Gastrocnemius medialis (tissue), 4 donors: ENCODE measurements around the gene GALNT9. TPM values are rescaled to one million over a fixed set of nuclear protein-coding genes. Genes with fewer than 3 reads are reported as not detected.

Experiments
- ATAC-seq, 2 donors: fragments of 150-250 bp; one replicate each; pipeline ENCODE4 v1.9.1; 2016
- DNase-seq, 2 donors: peaks; one replicate each; pipeline ENCODE4 v3.0.0-alpha.2; 2019
- H3K27ac ChIP-seq, 4 donors: fragments of 200-600 bp; sonication (generic); 1 replicate in 1 of 4; 2 replicates in 3 of 4; pipeline ENCODE4 v1.5.1; 2016 to 2018; ENCODE audit warnings: mild to moderate bottlenecking in 2 of 4, moderate library complexity in 1 of 4
- H3K27me3 ChIP-seq, 3 donors: fragments of 200-600 bp; sonication (generic) in 2 of 3; 1 replicate in 1 of 3; 2 replicates in 2 of 3; pipeline versions ENCODE4 v1.5.1 to v1.6.0; 2016 to 2019; ENCODE audit warnings: mild to moderate bottlenecking in 1 of 3, moderate library complexity in 1 of 3
- H3K36me3 ChIP-seq, 2 donors: fragments of 200-600 bp; sonication (generic) in 1 of 2; one replicate each; pipeline ENCODE4 v1.5.1; 2017 to 2018
- H3K4me1 ChIP-seq, 2 donors: fragments of 200-600 bp; sonication (generic) in 1 of 2; one replicate each; pipeline ENCODE4 v1.5.1; 2016 to 2017; ENCODE audit warnings: mild to moderate bottlenecking in 2 of 2
- H3K4me3 ChIP-seq, 4 donors: fragments of 200-600 bp; sonication (generic) in 3 of 4; 1 replicate in 1 of 4; 2 replicates in 3 of 4; pipeline ENCODE4 v1.5.1; 2016 to 2019; ENCODE audit warnings: mild to moderate bottlenecking in 2 of 4
- H3K9me3 ChIP-seq, 3 donors: fragments of 200-600 bp; sonication (generic) in 2 of 3; 1 replicate in 1 of 3; 2 replicates in 2 of 3; pipeline ENCODE4 v1.5.1; 2016 to 2019
- POLR2A ChIP-seq, 2 donors: fragments of 450-650 bp; IDR thresholded peaks; one replicate each; pipeline ENCODE4 v1.6.1; 2017; ENCODE audit warnings: antibody characterized with exemption in 2 of 2, mild to moderate bottlenecking in 2 of 2, moderate library complexity in 2 of 2
- in situ Hi-C, 4 donors: fragments of 200-750 bp; cut with MboI; loops; one replicate each; pipeline versions ENCODE4 v1.15.0 to v1.8.0; 2017; ENCODE audit warnings: low sequenced_read_pairs in 4 of 4
- intact Hi-C: fragments of 100-400 bp; cut with DNase I; formaldehyde crosslinking; loops from one replicate; pipeline ENCODE4 v1.15.1; 2023; ENCODE audit warnings: low total_unique reads
- total RNA-seq, 4 donors: library from RNA; depleted of rRNA; stranded (reverse); fragments of >200 nt; gene quantifications; one replicate each; pipeline versions ENCODE4 v1.1.0 to v1.2.3, GENCODE V29; 2016
- TF ChIP-seq, protein P1 (sequence below), 5 experiments: fragments of 450-650 bp in 3 of 5; fragments of 200-600 bp in 2 of 5; sonication (generic) in 2 of 5; IDR thresholded peaks in 4 of 5; conservative IDR thresholded peaks in 1 of 5; 1 replicate in 4 of 5; 2 replicates in 1 of 5; pipeline ENCODE4 v1.5.1; 2016 to 2019; ENCODE audit warnings: antibody characterized with exemption in 5 of 5, mild to moderate bottlenecking in 3 of 5, moderate library complexity in 3 of 5

Gene GALNT9
- total RNA-seq, 4 donors from 2014 or later = not detected

GRCh38 chr12:132374612-132375445 lies 45.4 kb upstream of the GALNT9 start:
- H3K9me3 ChIP-seq = no peaks in the 10 kb centered on the region
- ATAC-seq = no peak
- intact Hi-C loops (no loop called here), in situ Hi-C loops (loop anchor here in 1 of 4 donors (25.0 kb wide), 1 partner anchor 88 kb away; no protein-coding TSS in a partner anchor)
- H3K4me3 ChIP-seq = no peak overlapping the region
- peaks cover 53 to 71% (median 65%) of the 10 kb centered on the region in 3 donors for H3K27me3 ChIP-seq
- TF ChIP-seq POLR2A (IDR thresholded peaks at IDR 0.05) = no peak
- TF ChIP-seq, protein P1, sequence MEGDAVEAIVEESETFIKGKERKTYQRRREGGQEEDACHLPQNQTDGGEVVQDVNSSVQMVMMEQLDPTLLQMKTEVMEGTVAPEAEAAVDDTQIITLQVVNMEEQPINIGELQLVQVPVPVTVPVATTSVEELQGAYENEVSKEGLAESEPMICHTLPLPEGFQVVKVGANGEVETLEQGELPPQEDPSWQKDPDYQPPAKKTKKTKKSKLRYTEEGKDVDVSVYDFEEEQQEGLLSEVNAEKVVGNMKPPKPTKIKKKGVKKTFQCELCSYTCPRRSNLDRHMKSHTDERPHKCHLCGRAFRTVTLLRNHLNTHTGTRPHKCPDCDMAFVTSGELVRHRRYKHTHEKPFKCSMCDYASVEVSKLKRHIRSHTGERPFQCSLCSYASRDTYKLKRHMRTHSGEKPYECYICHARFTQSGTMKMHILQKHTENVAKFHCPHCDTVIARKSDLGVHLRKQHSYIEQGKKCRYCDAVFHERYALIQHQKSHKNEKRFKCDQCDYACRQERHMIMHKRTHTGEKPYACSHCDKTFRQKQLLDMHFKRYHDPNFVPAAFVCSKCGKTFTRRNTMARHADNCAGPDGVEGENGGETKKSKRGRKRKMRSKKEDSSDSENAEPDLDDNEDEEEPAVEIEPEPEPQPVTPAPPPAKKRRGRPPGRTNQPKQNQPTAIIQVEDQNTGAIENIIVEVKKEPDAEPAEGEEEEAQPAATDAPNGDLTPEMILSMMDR (IDR thresholded peaks at IDR 0.05 in 4 of 5, conservative IDR thresholded peaks at IDR 0.05 in 1 of 5) = no peak
- no peaks in the 10 kb centered on the region for H3K36me3 ChIP-seq
- H3K27ac ChIP-seq = no peak overlapping the region
- H3K4me1 ChIP-seq = no peaks in the 10 kb centered on the region
- DNase-seq = no peak

GRCh38 chr12:132373901-132374611 lies 44.7 kb upstream of the GALNT9 start:
- Histone ChIP-seq H3K27me3 (peaks cover 57 to 73% (median 58%) of the 10 kb centered on the region in 3 donors), H3K4me3 (no peak overlapping the region), H3K9me3 (no peaks in the 10 kb centered on the region), H3K36me3 (no peaks in the 10 kb centered on the region), H3K27ac (no peak overlapping the region), H3K4me1 (no peaks in the 10 kb centered on the region)
- ATAC-seq (no peak), DNase-seq (no peak)
- intact Hi-C loops (no loop called here), in situ Hi-C loops (no loop called here)
- TF ChIP-seq, protein P1 (IDR thresholded peaks at IDR 0.05 in 4 of 5, conservative IDR thresholded peaks at IDR 0.05 in 1 of 5) = no peak
- TF ChIP-seq POLR2A (IDR thresholded peaks at IDR 0.05) = no peak

DNA sequence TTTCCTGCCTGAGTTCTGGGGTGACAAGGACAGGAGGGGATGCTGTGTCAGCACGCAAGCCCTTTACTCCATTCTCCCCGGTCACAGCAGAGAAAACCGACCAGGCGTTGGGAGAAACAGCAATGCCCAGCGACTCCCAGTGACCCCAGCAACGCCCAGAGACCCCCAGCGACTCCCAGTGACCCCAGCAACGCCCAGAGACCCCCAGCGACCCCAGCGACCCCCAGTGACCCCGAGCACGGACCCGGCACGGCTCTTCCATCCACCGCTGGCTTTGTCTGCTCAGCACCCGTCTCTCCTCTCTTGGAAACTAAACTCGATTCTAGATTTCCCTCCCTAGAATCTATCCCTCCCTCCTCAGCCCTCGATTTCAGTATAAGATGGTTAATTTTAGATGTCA lies 38.5 kb upstream of the GALNT9 start:
- H3K9me3 ChIP-seq = no peaks in the 10 kb centered on the region
- ATAC-seq = no peak
- H3K4me1 ChIP-seq = no peaks in the 10 kb centered on the region
- intact Hi-C loops (no loop called here), in situ Hi-C loops (no loop called here)
- no peak overlapping the region for H3K27ac ChIP-seq
- no peak overlapping the region for H3K4me3 ChIP-seq
- TF ChIP-seq, protein P1 (IDR thresholded peaks at IDR 0.05 in 4 of 5, conservative IDR thresholded peaks at IDR 0.05 in 1 of 5) = no peak
- TF ChIP-seq POLR2A (IDR thresholded peaks at IDR 0.05) = no peak
- H3K27me3 ChIP-seq = peaks cover 32 to 41% (median 39%) of the 10 kb centered on the region in 3 donors
- DNase-seq = no peak
- H3K36me3 ChIP-seq = no peaks in the 10 kb centered on the region

DNA sequence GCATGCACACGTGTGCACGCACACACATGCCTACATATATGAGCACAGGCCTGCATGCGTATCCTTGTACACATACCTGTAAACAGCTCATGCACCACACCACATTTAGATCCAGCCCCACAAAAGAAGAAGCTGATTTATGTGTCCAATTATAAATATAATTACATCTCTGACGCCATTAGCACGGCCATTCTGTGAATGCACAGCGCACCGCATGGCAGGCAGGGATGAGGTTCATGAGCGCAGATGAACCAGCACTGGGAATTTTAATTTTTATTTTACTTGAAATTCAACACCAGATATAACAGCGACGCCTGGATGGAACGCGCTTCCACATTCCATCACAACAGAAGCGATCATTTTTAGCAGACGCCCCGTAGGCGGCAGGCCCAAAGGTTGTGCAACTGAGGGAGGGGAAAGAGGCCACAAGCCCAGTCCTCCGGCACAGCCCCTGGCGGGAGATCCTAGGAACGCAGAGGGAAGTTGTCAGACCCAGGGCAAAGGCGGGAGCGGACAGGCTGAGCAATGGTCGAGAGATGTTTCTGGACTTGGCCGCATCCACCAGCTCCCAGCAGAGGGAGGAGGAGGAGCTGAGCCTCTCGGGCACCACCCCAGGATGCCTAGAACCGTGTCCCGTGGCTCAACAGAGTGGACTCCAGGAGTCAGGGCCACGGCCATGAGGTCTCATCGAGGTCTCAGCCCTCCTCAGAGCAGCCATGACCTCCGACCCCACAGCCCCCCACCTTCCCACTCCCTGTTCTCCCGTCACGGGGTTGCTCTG lies 37.9 kb upstream of the GALNT9 start:
- no peaks in the 10 kb centered on the region for H3K9me3 ChIP-seq
- H3K4me1 ChIP-seq = no peaks in the 10 kb centered on the region
- intact Hi-C loops = no loop called here
- DNase-seq (no peak), ATAC-seq (no peak)
- in situ Hi-C loops = no loop called here
- H3K27ac ChIP-seq = no peak overlapping the region
- H3K27me3 ChIP-seq = peaks cover 31 to 38% (median 38%) of the 10 kb centered on the region in 3 donors
- no peak overlapping the region for H3K4me3 ChIP-seq
- H3K36me3 ChIP-seq = no peaks in the 10 kb centered on the region
- no peak for TF ChIP-seq POLR2A (IDR thresholded peaks at IDR 0.05)
- TF ChIP-seq, protein P1 (IDR thresholded peaks at IDR 0.05 in 4 of 5, conservative IDR thresholded peaks at IDR 0.05 in 1 of 5) = no peak
